ENCODE measurements around the gene PDE1A.

Gene PDE1A

GRCh38 chr2:182098648-182099047 lies 328.2 kb downstream of the PDE1A start:
- H3K4me3 ChIP-seq (ENCODE audit: low read depth, low read length): no peak overlapping the region
- DNase-seq (ENCODE audit: low read depth): no peak
- TF ChIP-seq CTCF (IDR thresholded peaks at IDR 0.05; ENCODE audit: insufficient read depth, low read depth, low read length, missing control alignments): no peak

GRCh38 chr2:182097571-182098164 lies 329.2 kb downstream of the PDE1A start:
- no peak for DNase-seq (ENCODE audit: low read depth)
- TF ChIP-seq CTCF (IDR thresholded peaks at IDR 0.05; ENCODE audit: insufficient read depth, low read depth, low read length, missing control alignments): no peak
- H3K4me3 ChIP-seq (ENCODE audit: low read depth, low read length): no peak overlapping the region

- no peak overlapping the region for H3K4me3 ChIP-seq (ENCODE audit: low read depth, low read length)
- DNase-seq (ENCODE audit: low read depth): no peak
- TF ChIP-seq CTCF (IDR thresholded peaks at IDR 0.05; ENCODE audit: insufficient read depth, low read depth, low read length, missing control alignments): no peak
These were observed 336.4 kb downstream of the PDE1A start for GRCh38 chr2:182090486-182090885.

All from GM12865 (cell line).